B cell (primary cell): ENCODE results near the gene NAMPT. TPM values are rescaled to one million over a fixed set of nuclear protein-coding genes. Genes with fewer than 3 reads are reported as not detected.

Experiments used
- ATAC-seq: fragments of 200-7000 bp; cut with Tn5 transposase; one replicate; pipeline ENCODE4 v1.10.0; 2021; ENCODE audit warnings: low read depth, mild to moderate bottlenecking, moderate number of reproducible peaks, moderate library complexity
- CTCF ChIA-PET: fragments of 350-600 bp; sonication (Branson Sonifier 250); formaldehyde crosslinking; loops from one replicate; lab custom pipeline; 2021; ENCODE audit warnings: antibody characterized with exemption, inconsistent platforms; lab: Charles Lee
- POLR2A ChIA-PET: fragments of 350-600 bp; sonication (Branson Sonifier 250); formaldehyde crosslinking; loops from one replicate; lab custom pipeline; 2021; ENCODE audit warnings: antibody characterized with exemption; lab: Charles Lee
- DNase-seq: peaks from one replicate; pipeline ENCODE4 v3.0.0; 2013
- H2AFZ ChIP-seq: 2 replicates; pipeline ENCODE4 v1.6.1; 2012; ENCODE audit warnings: mild to moderate bottlenecking, low read depth, low read length; ENCODE audit not compliant: insufficient read depth, poor library complexity, severe bottlenecking
- H3K27ac ChIP-seq, 2 donors: 1 replicate in 1 of 2; 2 replicates in 1 of 2; pipeline ENCODE4 v1.5.1; 2012 to 2013; ENCODE audit warnings: low read length in 2 of 2, mild to moderate bottlenecking in 2 of 2, moderate library complexity in 1 of 2
- H3K27me3 ChIP-seq, 4 experiments: fragments of 200-600 bp in 1 of 4; sonication (generic) in 1 of 4; replicated peaks in 1 of 4; 1 replicate in 2 of 4; 2 replicates in 2 of 4; pipeline versions ENCODE4 v1.6.1 to v1.7.0; 2013 to 2016; ENCODE audit warnings: low read length in 3 of 4, mild to moderate bottlenecking in 2 of 4, mixed read lengths in 1 of 4, moderate library complexity in 1 of 4; ENCODE audit not compliant: insufficient read depth in 4 of 4, control insufficient read depth in 3 of 4; ENCODE audit errors: control extremely low read depth in 1 of 4
- H3K36me3 ChIP-seq, 2 experiments: replicated peaks in 1 of 2; 1 replicate in 1 of 2; 2 replicates in 1 of 2; pipeline versions ENCODE4 v1.6.1 to v1.7.1; 2013; ENCODE audit warnings: low read length in 1 of 2; ENCODE audit not compliant: insufficient read depth in 2 of 2, control insufficient read depth in 1 of 2; ENCODE audit errors: control extremely low read depth in 1 of 2, extremely low read depth in 1 of 2
- H3K4me1 ChIP-seq, 2 donors: fragments of 200-600 bp in 1 of 2; sonication (generic) in 1 of 2; 1 replicate in 1 of 2; 2 replicates in 1 of 2; pipeline versions ENCODE4 v1.5.1 to v1.6.1; 2013 to 2017; ENCODE audit warnings: low read length in 2 of 2; ENCODE audit not compliant: control insufficient read depth in 2 of 2, insufficient read depth in 2 of 2
- H3K4me2 ChIP-seq: replicated peaks from 2 replicates; pipeline ENCODE3; 2012; ENCODE audit warnings: mild to moderate bottlenecking, low read depth, low read length; ENCODE audit not compliant: poor library complexity, severe bottlenecking
- H3K4me3 ChIP-seq, 5 experiments: fragments of 200-600 bp in 1 of 5; sonication (generic) in 1 of 5; 1 replicate in 3 of 5; 2 replicates in 2 of 5; pipeline versions ENCODE4 v1.5.1 to v1.7.0; 2011 to 2016; ENCODE audit warnings: low read length in 4 of 5, mild to moderate bottlenecking in 4 of 5, low read depth in 2 of 5, control low read depth in 1 of 5, moderate library complexity in 1 of 5; ENCODE audit not compliant: insufficient read depth in 1 of 5; ENCODE audit errors: control extremely low read depth in 1 of 5, extremely low read depth in 1 of 5
- H3K79me2 ChIP-seq: fragments of 200-600 bp; sonication (generic); one replicate; pipeline ENCODE4 v1.6.0; 2016; ENCODE audit warnings: low read length; ENCODE audit not compliant: control insufficient read depth, insufficient read depth
- H3K9ac ChIP-seq: fragments of 200-600 bp; sonication (generic); 2 replicates; pipeline ENCODE4 v1.6.1; 2017; ENCODE audit warnings: mild to moderate bottlenecking, low read length, moderate library complexity
- H3K9me3 ChIP-seq, 3 donors: one replicate each; pipeline versions ENCODE4 v1.6.1 to v1.7.1; 2013; ENCODE audit warnings: low read length in 2 of 3; ENCODE audit not compliant: control insufficient read depth in 2 of 3, insufficient read depth in 1 of 3; ENCODE audit errors: control extremely low read depth in 1 of 3
- H4K20me1 ChIP-seq: 2 replicates; pipeline ENCODE4 v1.6.0; 2012; ENCODE audit warnings: mild to moderate bottlenecking, low read length; ENCODE audit not compliant: insufficient read depth, control insufficient read depth, poor library complexity, severe bottlenecking
- H3K27ac Mint-ChIP-seq: one replicate; pipeline ENCODE4 v1.8.0; 2021; ENCODE audit warnings: mixed read lengths
- H3K27me3 Mint-ChIP-seq: one replicate; pipeline ENCODE4 v1.8.0; 2021; ENCODE audit warnings: mixed read lengths
- H3K4me1 Mint-ChIP-seq: one replicate; pipeline ENCODE4 v1.8.0; 2021; ENCODE audit warnings: mixed read lengths
- H3K4me3 Mint-ChIP-seq: one replicate; pipeline ENCODE4 v1.8.0; 2021; ENCODE audit warnings: mixed read lengths
- H3K9me3 Mint-ChIP-seq: one replicate; pipeline ENCODE4 v1.8.0; 2022; ENCODE audit warnings: mixed read lengths; ENCODE audit not compliant: insufficient read depth
- EZH2 ChIP-seq: IDR thresholded peaks from 2 replicates; pipeline ENCODE4 v1.6.1; 2012; ENCODE audit warnings: borderline replicate concordance, low read depth, mild to moderate bottlenecking, moderate library complexity, low read length; ENCODE audit not compliant: insufficient read depth, poor library complexity, severe bottlenecking
- WGBS: methylation state at CpG from one replicate; pipeline ENCODE4 v1.1.5; 2013; ENCODE audit warnings: missing lambda C conversion rate; ENCODE audit not compliant: insufficient coverage; 5-methylcytosine and 5-hydroxymethylcytosine counted together
- intact Hi-C: fragments of 100-400 bp; cut with micrococcal nuclease; formaldehyde crosslinking; loops from one replicate; pipeline ENCODE4 v1.10.0; 2022
- polyA plus RNA-seq: library from polyadenylated mRNA; depleted of rRNA; stranded (reverse); fragments of >200 nt; gene quantifications from 2 replicates; pipeline ENCODE4 v1.2.3, GENCODE V29; 2012
- total RNA-seq, 2 donors: library from RNA; stranded (reverse); fragments of 120-200 nt in 1 of 2; gene quantifications; 1 replicate in 1 of 2; 2 replicates in 1 of 2; pipeline versions ENCODE4 v1.2.3 to v1.2.4, GENCODE V29; 2013 to 2022
- TF ChIP-seq, protein P1 (sequence below): fragments of 200-600 bp; IDR thresholded peaks from one replicate; pipeline ENCODE4 v1.8.0; 2022; ENCODE audit warnings: antibody characterized with exemption, mild to moderate bottlenecking

Gene NAMPT
- total and polyA plus RNA-seq, 2 donors (not counting 1 experiment from before 2014, with no cell fraction given): 11.6 to 48.8 TPM

DNA sequence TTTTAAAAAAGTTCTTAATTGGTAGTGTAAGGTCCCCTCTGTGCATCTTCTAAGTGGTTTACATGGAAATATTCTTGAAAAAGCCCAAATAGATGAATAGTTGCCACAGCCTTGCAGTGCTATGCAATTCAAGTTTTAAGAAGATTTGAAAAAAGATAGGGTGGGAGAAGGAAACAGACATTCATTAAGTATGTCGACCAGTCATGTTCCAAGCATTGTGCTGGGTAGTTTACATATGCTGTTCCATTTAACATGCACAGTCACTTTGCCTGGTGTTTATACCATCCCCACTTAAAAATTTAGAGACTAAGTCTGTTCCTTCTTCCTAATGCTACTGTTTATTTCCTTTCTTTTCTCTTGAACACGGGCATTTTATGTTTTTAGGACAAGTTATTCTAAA lies 28.1 kb upstream of the NAMPT start:
- peaks cover 16% of the 10 kb centered on the region for H3K4me1 Mint-ChIP-seq
- H3K27ac Mint-ChIP-seq: no peak overlapping the region
- H3K4me2 ChIP-seq: no peak overlapping the region
- ChIA-PET CTCF (no interaction called here), POLR2A (no interaction called here)
- intact Hi-C loops: no loop called here
- no peak for DNase-seq
- no peak overlapping the region for H3K27ac ChIP-seq
- H3K27me3 Mint-ChIP-seq: peaks cover 7% of the 10 kb centered on the region
- peaks cover 5% of the 10 kb centered on the region for H3K9me3 Mint-ChIP-seq
- H3K9me3 ChIP-seq: no peaks in the 10 kb centered on the region
- H3K4me1 ChIP-seq: peaks cover 0 to 11% of the 10 kb centered on the region in 2 donors
- no peak overlapping the region for H2AFZ ChIP-seq
- H3K4me3 ChIP-seq: no peak overlapping the region
- H3K9ac ChIP-seq: no peak overlapping the region
- H3K79me2 ChIP-seq: no peaks in the 10 kb centered on the region
- no peaks in the 10 kb centered on the region for H3K27me3 ChIP-seq
- ATAC-seq: no peak
- no peaks in the 10 kb centered on the region for H4K20me1 ChIP-seq
- TF ChIP-seq, protein P1, sequence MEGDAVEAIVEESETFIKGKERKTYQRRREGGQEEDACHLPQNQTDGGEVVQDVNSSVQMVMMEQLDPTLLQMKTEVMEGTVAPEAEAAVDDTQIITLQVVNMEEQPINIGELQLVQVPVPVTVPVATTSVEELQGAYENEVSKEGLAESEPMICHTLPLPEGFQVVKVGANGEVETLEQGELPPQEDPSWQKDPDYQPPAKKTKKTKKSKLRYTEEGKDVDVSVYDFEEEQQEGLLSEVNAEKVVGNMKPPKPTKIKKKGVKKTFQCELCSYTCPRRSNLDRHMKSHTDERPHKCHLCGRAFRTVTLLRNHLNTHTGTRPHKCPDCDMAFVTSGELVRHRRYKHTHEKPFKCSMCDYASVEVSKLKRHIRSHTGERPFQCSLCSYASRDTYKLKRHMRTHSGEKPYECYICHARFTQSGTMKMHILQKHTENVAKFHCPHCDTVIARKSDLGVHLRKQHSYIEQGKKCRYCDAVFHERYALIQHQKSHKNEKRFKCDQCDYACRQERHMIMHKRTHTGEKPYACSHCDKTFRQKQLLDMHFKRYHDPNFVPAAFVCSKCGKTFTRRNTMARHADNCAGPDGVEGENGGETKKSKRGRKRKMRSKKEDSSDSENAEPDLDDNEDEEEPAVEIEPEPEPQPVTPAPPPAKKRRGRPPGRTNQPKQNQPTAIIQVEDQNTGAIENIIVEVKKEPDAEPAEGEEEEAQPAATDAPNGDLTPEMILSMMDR: no peak
- TF ChIP-seq EZH2: no peak
- no CpG with 5 or more reads among the region's 2 CpGs for WGBS
- H3K36me3 ChIP-seq: no peaks in the 10 kb centered on the region
- H3K4me3 Mint-ChIP-seq: no peak overlapping the region

DNA sequence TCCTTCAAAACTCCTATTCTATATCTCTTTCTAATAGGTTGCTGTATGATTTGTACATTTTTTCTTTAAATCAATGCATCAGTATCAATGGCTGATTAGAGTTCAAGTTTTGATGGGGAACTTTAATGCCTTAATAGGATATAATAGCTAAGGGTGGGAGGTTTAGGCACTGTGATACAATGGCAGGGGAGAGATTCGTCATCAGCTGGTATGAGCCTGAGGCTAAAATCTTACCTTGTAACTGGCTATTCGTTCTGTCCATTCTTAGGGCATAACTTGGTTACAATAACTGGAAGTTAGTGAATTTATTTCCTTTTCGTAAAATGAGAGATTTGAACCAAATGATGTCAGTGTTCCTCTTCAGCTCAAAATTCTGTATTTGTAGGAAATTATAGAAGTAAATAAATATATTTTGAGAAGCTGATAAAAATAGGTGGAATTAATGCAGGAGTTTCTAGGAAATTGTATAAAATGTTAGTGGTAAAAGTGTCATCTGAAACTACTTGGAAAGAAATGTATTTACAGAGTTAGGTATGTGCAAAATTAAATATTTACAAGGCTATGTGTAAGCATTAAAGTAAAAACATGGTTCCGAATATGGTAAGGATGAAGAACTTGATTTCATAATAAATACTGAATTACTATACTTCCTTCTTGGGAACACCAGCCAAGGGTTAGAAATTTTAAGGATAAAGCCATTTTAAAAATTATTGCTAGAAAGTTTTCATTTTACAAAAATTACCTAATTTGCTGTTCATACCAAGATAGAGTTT lies 27.5 kb upstream of the NAMPT start:
- no peak for TF ChIP-seq EZH2
- TF ChIP-seq, protein P1: no peak
- Histone ChIP-seq H3K36me3 (no peaks in the 10 kb centered on the region), H2AFZ (no peak overlapping the region), H3K27me3 (no peaks in the 10 kb centered on the region), H3K4me2 (no peak overlapping the region), H3K4me3 (no peak overlapping the region), H3K9ac (no peak overlapping the region), H3K27ac (no peak overlapping the region), H4K20me1 (no peaks in the 10 kb centered on the region), H3K4me1 (peaks cover 0 to 11% of the 10 kb centered on the region in 2 donors), H3K79me2 (no peaks in the 10 kb centered on the region), H3K9me3 (no peaks in the 10 kb centered on the region)
- peaks cover 16% of the 10 kb centered on the region for H3K4me1 Mint-ChIP-seq
- intact Hi-C loops: no loop called here
- WGBS: 96% methylated on average over 2 of the region's 4 CpGs
- DNase-seq: no peak
- ChIA-PET POLR2A (no interaction called here), CTCF (no interaction called here)
- peaks cover 3% of the 10 kb centered on the region for H3K27me3 Mint-ChIP-seq
- ATAC-seq: no peak
- H3K4me3 Mint-ChIP-seq: no peak overlapping the region
- H3K27ac Mint-ChIP-seq: no peak overlapping the region
- H3K9me3 Mint-ChIP-seq: peaks cover 5% of the 10 kb centered on the region
